Smooth muscle cell (in vitro differentiated cells): ENCODE results near the gene MYO6. TPM values are rescaled to one million over a fixed set of nuclear protein-coding genes. Genes with fewer than 3 reads are reported as not detected.

Experiments used
- DNase-seq: peaks from one replicate; lab custom pipeline; 2025; ENCODE audit not compliant: unreplicated experiment; lab: John Stamatoyannopoulos, UW
- H2AFZ ChIP-seq: fragments of 200-600 bp; sonication (generic); 2 replicates; pipeline ENCODE4 v1.6.0; 2016; ENCODE audit warnings: antibody characterized with exemption, low read depth, mild to moderate bottlenecking
- H3F3A ChIP-seq: fragments of 200-600 bp; sonication (generic); 2 replicates; pipeline ENCODE4 v1.6.0; 2017; ENCODE audit warnings: antibody characterized with exemption, low read depth
- H3K27ac ChIP-seq: fragments of 200-600 bp; sonication (generic); 2 replicates; pipeline ENCODE4 v1.5.1; 2016; ENCODE audit warnings: low read depth, mild to moderate bottlenecking
- H3K27me3 ChIP-seq: fragments of 200-600 bp; sonication (generic); 2 replicates; pipeline ENCODE4 v1.6.1; 2016; ENCODE audit warnings: low read depth, mild to moderate bottlenecking
- H3K36me3 ChIP-seq: fragments of 200-600 bp; sonication (generic); 2 replicates; pipeline ENCODE4 v1.5.1; 2016; ENCODE audit warnings: low read depth
- H3K4me1 ChIP-seq: fragments of 200-600 bp; sonication (generic); 2 replicates; pipeline ENCODE4 v1.5.1; 2016; ENCODE audit warnings: low read depth
- H3K4me2 ChIP-seq: fragments of 200-600 bp; sonication (generic); 2 replicates; pipeline ENCODE4 v1.6.0; 2016; ENCODE audit warnings: mild to moderate bottlenecking
- H3K4me3 ChIP-seq: fragments of 200-600 bp; sonication (generic); 2 replicates; pipeline ENCODE4 v1.5.1; 2016; ENCODE audit warnings: mild to moderate bottlenecking
- H3K79me2 ChIP-seq: fragments of 200-600 bp; sonication (generic); 2 replicates; pipeline ENCODE4 v1.6.0; 2016; ENCODE audit warnings: low read depth, mild to moderate bottlenecking
- H3K9ac ChIP-seq: fragments of 200-600 bp; sonication (generic); 2 replicates; pipeline ENCODE4 v1.6.0; 2016; ENCODE audit warnings: low read depth
- H3K9me3 ChIP-seq: fragments of 200-600 bp; sonication (generic); replicated peaks from 2 replicates; pipeline ENCODE4 v1.5.1; 2016; ENCODE audit warnings: low read depth
- H4K20me1 ChIP-seq: fragments of 200-600 bp; sonication (generic); 2 replicates; pipeline ENCODE4 v1.6.0; 2016; ENCODE audit warnings: low read depth
- WGBS: methylation state at CpG from one replicate; pipeline ENCODE4 v1.1.7; 2016; ENCODE audit warnings: low lambda C conversion rate; 5-methylcytosine and 5-hydroxymethylcytosine counted together
- polyA plus RNA-seq: library from polyadenylated mRNA; unstranded; fragments of >200 nt; fragmentation: Nextera tagmentation; extraction: Ambion mirVana; gene quantifications from 2 replicates; pipeline ENCODE4 v1.2.1, GENCODE V29; 2016
- total RNA-seq: library from RNA; depleted of rRNA; stranded (reverse); fragments of >200 nt; gene quantifications from 2 replicates; pipeline ENCODE4 v1.2.3, GENCODE V29; 2014
- TF ChIP-seq, protein P1 (sequence below): fragments of 200-600 bp; sonication (generic); IDR thresholded peaks from 2 replicates; pipeline ENCODE4 v1.5.1; 2017; ENCODE audit warnings: borderline replicate concordance, mild to moderate bottlenecking, antibody characterized with exemption; ENCODE audit not compliant: insufficient read depth, poor library complexity, severe bottlenecking

The MYO6 gene
- total and polyA plus RNA-seq, 2 experiments from 2014 or later = 10.6 to 22.1 TPM

- WGBS = 84% methylated on average over 1 of the region's 1 CpG
- TF ChIP-seq, protein P1, sequence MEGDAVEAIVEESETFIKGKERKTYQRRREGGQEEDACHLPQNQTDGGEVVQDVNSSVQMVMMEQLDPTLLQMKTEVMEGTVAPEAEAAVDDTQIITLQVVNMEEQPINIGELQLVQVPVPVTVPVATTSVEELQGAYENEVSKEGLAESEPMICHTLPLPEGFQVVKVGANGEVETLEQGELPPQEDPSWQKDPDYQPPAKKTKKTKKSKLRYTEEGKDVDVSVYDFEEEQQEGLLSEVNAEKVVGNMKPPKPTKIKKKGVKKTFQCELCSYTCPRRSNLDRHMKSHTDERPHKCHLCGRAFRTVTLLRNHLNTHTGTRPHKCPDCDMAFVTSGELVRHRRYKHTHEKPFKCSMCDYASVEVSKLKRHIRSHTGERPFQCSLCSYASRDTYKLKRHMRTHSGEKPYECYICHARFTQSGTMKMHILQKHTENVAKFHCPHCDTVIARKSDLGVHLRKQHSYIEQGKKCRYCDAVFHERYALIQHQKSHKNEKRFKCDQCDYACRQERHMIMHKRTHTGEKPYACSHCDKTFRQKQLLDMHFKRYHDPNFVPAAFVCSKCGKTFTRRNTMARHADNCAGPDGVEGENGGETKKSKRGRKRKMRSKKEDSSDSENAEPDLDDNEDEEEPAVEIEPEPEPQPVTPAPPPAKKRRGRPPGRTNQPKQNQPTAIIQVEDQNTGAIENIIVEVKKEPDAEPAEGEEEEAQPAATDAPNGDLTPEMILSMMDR = no peak
- Histone ChIP-seq H3K27ac (no peak overlapping the region), H3K27me3 (no peaks in the 10 kb centered on the region), H3K36me3 (no peaks in the 10 kb centered on the region), H3K9me3 (no peaks in the 10 kb centered on the region), H2AFZ (no peak overlapping the region), H3K79me2 (no peaks in the 10 kb centered on the region), H3K4me2 (no peak overlapping the region), H3K4me3 (no peak overlapping the region), H3K4me1 (no peaks in the 10 kb centered on the region), H3K9ac (no peak overlapping the region), H4K20me1 (no peaks in the 10 kb centered on the region), H3F3A (no peaks in the 10 kb centered on the region)
- no peak for DNase-seq
Measured at GRCh38 chr6:75856902-75857301, 107.9 kb downstream of the MYO6 start.

DNA sequence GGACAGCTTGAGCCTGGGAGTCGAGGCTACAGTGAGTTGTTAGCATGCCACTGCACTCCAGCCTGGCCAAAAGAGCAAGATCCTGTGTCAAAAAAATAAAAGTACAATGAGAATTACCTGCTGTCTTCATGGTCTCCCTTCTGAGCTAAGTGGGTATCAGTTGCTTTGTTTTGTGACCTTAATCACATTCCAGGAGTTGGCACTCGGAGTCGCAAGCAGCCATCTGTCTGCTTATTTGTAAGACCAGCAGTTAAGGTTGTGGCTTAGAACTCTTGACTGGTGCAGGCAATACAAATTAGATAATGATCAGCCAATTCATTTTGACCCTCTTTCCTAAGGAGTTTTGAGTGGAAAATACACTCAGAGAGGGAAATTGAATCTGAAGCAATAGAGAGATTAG, 114.0 kb downstream of the MYO6 start:
- Histone ChIP-seq H2AFZ (no peak overlapping the region), H3K79me2 (no peaks in the 10 kb centered on the region), H3K9me3 (no peaks in the 10 kb centered on the region), H3K4me1 (no peaks in the 10 kb centered on the region), H3F3A (no peaks in the 10 kb centered on the region), H3K27ac (no peak overlapping the region), H3K27me3 (no peaks in the 10 kb centered on the region), H4K20me1 (no peaks in the 10 kb centered on the region), H3K4me2 (no peak overlapping the region), H3K4me3 (no peak overlapping the region), H3K9ac (no peak overlapping the region), H3K36me3 (peaks cover 4% of the 10 kb centered on the region)
- TF ChIP-seq, protein P1 = no peak
- 86% methylated on average over 3 of the region's 3 CpGs for WGBS
- DNase-seq = no peak

- H3K36me3 ChIP-seq = peaks cover 4% of the 10 kb centered on the region
Measured at GRCh38 chr6:75863784-75864183, 114.7 kb downstream of the MYO6 start.

DNA sequence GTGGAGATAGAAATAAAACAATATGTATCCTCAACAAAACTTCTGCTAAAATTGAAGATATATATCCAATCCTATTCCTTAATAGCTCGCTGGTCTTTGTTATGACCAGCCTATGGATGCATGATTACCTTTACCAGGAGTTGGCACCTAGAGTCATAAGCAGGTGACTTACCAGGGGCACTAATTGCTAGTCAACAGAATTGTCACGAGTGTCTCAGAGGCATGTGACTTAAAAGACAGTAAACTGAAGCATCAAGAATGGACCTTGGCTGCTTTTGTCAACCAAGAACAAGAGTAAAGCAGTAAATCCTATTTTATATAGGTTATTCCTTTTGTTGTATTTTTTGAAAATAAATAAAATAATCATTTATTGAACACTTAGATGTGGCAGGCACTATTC, 115.4 kb downstream of the MYO6 start:
- Histone ChIP-seq H3K9ac (no peak overlapping the region), H3K4me3 (no peak overlapping the region), H3K36me3 (peaks cover 4% of the 10 kb centered on the region), H3K27ac (no peak overlapping the region), H2AFZ (no peak overlapping the region), H3K9me3 (no peaks in the 10 kb centered on the region), H3F3A (no peaks in the 10 kb centered on the region), H3K4me1 (no peaks in the 10 kb centered on the region), H4K20me1 (no peaks in the 10 kb centered on the region), H3K4me2 (no peak overlapping the region), H3K27me3 (no peaks in the 10 kb centered on the region), H3K79me2 (no peaks in the 10 kb centered on the region)
- TF ChIP-seq, protein P1 = no peak
- no peak for DNase-seq
- 97% methylated on average over 2 of the region's 2 CpGs for WGBS

More at GRCh38 chr6:75863784-75864183, 114.7 kb downstream of the MYO6 start:
- H3K9me3 ChIP-seq = no peaks in the 10 kb centered on the region
- no peaks in the 10 kb centered on the region for H4K20me1 ChIP-seq
- H3K4me2 ChIP-seq = no peak overlapping the region
- TF ChIP-seq, protein P1 = no peak
- H3F3A ChIP-seq = no peaks in the 10 kb centered on the region
- H3K27me3 ChIP-seq = no peaks in the 10 kb centered on the region
- no peak for DNase-seq
- H3K27ac ChIP-seq = no peak overlapping the region
- no peak overlapping the region for H3K9ac ChIP-seq
- no peak overlapping the region for H2AFZ ChIP-seq
- no peaks in the 10 kb centered on the region for H3K4me1 ChIP-seq
- H3K79me2 ChIP-seq = no peaks in the 10 kb centered on the region
- 78% methylated on average over 3 of the region's 3 CpGs for WGBS
- no peak overlapping the region for H3K4me3 ChIP-seq
